Cardiac muscle cell (in vitro differentiated cells and primary cell): ENCODE results near the gene ALDH1A1. TPM values are rescaled to one million over a fixed set of nuclear protein-coding genes. Genes with fewer than 3 reads are reported as not detected.
A peak's percentile ranks its signal among the peaks of the same experiment; 100 is the strongest.

Experiments
- DNase-seq, 2 donors: peaks; one replicate each; pipeline versions ENCODE4 v3.0.0 to v3.0.0-alpha.2; 2010 to 2017; ENCODE audit warnings: low read depth in 1 of 2, low spot score in 1 of 2
- H3K27ac ChIP-seq: fragments of 200-600 bp; sonication (generic); 2 replicates; pipeline ENCODE4 v1.5.1; 2016
- H3K27me3 ChIP-seq: fragments of 200-600 bp; sonication (generic); 2 replicates; pipeline ENCODE4 v1.6.0; 2016; ENCODE audit warnings: control low read depth
- H3K36me3 ChIP-seq: fragments of 200-600 bp; sonication (generic); 2 replicates; pipeline ENCODE4 v1.5.1; 2016; ENCODE audit warnings: control low read depth
- H3K4me1 ChIP-seq: fragments of 200-600 bp; sonication (generic); 2 replicates; pipeline ENCODE4 v1.8.1; 2017; ENCODE audit warnings: low read depth, mild to moderate bottlenecking, mixed run types
- H3K4me3 ChIP-seq: fragments of 200-600 bp; sonication (generic); 2 replicates; pipeline ENCODE4 v1.5.1; 2016; ENCODE audit warnings: mild to moderate bottlenecking
- H3K9me3 ChIP-seq: fragments of 200-600 bp; sonication (generic); 2 replicates; pipeline ENCODE4 v1.5.1; 2017; ENCODE audit warnings: low read depth, mild to moderate bottlenecking, control low read depth
- polyA plus RNA-seq: library from polyadenylated mRNA; unstranded; fragments of >200 nt; fragmentation: Nextera tagmentation; extraction: Ambion mirVana; gene quantifications from 2 replicates; pipeline ENCODE4 v1.2.1, GENCODE V29; 2016
- total RNA-seq: library from RNA; depleted of rRNA; stranded (reverse); fragments of >200 nt; gene quantifications from 2 replicates; pipeline ENCODE4 v1.2.3, GENCODE V29; 2016
- TF ChIP-seq, protein P1 (sequence below): IDR thresholded peaks from 2 replicates; pipeline ENCODE4 v1.5.1; 2012; ENCODE audit warnings: low read depth, mild to moderate bottlenecking, low read length

Gene ALDH1A1
- total and polyA plus RNA-seq, 2 experiments from 2014 or later = 0.48 to 1.6 TPM

DNA sequence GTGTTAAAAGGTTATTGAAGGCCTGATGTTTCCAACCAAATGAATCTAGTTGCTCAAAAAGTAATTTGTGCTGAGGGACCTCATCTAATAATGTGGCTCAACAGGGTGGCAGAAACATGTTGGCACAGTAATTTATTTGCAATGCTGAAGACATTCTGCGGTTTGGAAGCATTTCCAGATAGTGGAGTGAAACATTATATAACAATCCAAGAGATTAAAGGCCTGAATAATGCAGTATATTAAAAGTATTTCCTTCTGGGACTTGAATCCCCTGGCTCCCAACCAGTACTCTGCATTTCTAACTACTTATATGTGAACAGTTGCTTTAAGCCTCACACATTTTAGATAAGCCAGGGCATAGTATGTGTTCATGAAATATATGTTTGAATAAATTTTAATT is 25.9 kb upstream of the ALDH1A1 start:
- Histone ChIP-seq H3K4me3 (no peak overlapping the region), H3K27me3 (no peaks in the 10 kb centered on the region), H3K9me3 (no peaks in the 10 kb centered on the region), H3K27ac (no peak overlapping the region), H3K4me1 (no peaks in the 10 kb centered on the region), H3K36me3 (no peaks in the 10 kb centered on the region)
- DNase-seq = peak in 1 of 2 donors; percentile 50
- TF ChIP-seq, protein P1, sequence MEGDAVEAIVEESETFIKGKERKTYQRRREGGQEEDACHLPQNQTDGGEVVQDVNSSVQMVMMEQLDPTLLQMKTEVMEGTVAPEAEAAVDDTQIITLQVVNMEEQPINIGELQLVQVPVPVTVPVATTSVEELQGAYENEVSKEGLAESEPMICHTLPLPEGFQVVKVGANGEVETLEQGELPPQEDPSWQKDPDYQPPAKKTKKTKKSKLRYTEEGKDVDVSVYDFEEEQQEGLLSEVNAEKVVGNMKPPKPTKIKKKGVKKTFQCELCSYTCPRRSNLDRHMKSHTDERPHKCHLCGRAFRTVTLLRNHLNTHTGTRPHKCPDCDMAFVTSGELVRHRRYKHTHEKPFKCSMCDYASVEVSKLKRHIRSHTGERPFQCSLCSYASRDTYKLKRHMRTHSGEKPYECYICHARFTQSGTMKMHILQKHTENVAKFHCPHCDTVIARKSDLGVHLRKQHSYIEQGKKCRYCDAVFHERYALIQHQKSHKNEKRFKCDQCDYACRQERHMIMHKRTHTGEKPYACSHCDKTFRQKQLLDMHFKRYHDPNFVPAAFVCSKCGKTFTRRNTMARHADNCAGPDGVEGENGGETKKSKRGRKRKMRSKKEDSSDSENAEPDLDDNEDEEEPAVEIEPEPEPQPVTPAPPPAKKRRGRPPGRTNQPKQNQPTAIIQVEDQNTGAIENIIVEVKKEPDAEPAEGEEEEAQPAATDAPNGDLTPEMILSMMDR = no peak

DNA sequence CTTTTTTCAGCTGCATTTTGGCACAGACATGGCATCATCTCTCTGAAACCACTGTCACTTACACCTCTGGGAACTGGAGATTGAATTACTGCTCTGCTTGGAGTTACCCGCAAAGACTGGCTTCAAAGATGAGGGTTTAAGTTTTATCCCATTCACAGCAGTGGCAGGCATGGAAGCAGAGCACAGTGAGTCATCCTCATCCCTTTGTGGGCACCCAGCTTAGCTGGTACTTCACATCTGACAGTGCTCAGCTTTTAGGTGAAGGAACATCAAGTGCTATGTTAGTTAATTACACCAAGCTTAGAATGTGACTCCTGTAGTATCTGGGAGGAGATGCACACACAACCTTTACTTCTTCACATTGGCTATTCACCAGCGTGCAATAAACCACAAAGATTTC is 24.8 kb upstream of the ALDH1A1 start:
- no peaks in the 10 kb centered on the region for H3K36me3 ChIP-seq
- H3K4me3 ChIP-seq = no peak overlapping the region
- H3K9me3 ChIP-seq = no peaks in the 10 kb centered on the region
- no peak for DNase-seq
- H3K27ac ChIP-seq = no peak overlapping the region
- TF ChIP-seq, protein P1 = no peak
- no peaks in the 10 kb centered on the region for H3K27me3 ChIP-seq
- no peaks in the 10 kb centered on the region for H3K4me1 ChIP-seq

DNA sequence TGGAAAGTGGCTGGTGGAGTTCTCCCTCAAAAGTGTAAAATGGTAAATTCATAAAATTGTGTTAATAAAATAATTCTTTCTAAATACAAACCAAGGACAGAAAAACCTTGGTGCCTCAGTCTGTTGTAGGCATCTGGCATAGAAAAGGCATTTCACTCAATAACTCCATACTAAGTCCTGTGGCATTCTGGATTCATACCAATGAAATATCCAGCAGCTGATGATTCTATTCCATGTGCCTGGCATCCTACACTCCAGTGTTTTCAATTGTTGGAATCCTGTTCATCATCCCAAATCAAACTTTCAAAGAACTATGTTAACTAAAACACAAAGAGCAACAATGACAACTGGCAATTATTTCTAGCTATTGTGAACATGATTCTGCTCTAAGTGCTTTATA is 21.6 kb upstream of the ALDH1A1 start:
- H3K27me3 ChIP-seq = no peaks in the 10 kb centered on the region
- no peak overlapping the region for H3K27ac ChIP-seq
- H3K36me3 ChIP-seq = no peaks in the 10 kb centered on the region
- no peak for DNase-seq
- no peaks in the 10 kb centered on the region for H3K9me3 ChIP-seq
- H3K4me1 ChIP-seq = no peaks in the 10 kb centered on the region
- H3K4me3 ChIP-seq = no peak overlapping the region
- TF ChIP-seq, protein P1 = no peak

DNA sequence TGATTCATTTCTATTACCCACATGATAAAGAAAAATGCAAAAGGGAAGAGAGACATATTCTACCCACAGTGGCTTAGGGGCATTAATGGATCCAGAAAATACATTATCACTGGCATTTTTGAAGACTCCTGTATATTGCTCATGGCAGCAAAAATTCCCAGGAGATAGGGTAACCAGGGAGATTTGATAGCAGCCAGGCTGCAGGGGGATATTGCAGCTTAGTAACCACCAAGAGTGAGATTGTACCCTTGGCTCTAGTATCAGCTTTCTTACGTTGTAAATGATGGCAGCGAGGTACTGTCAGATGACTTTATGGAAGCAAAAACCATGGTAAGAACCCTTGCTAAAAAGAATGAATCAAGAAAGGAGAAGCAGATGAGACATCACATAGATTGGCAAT is 19.8 kb upstream of the ALDH1A1 start:
- no peak for DNase-seq
- no peak overlapping the region for H3K4me3 ChIP-seq
- H3K36me3 ChIP-seq = no peaks in the 10 kb centered on the region
- H3K27ac ChIP-seq = no peak overlapping the region
- TF ChIP-seq, protein P1 = no peak
- no peaks in the 10 kb centered on the region for H3K27me3 ChIP-seq
- H3K4me1 ChIP-seq = no peaks in the 10 kb centered on the region
- no peaks in the 10 kb centered on the region for H3K9me3 ChIP-seq

DNA sequence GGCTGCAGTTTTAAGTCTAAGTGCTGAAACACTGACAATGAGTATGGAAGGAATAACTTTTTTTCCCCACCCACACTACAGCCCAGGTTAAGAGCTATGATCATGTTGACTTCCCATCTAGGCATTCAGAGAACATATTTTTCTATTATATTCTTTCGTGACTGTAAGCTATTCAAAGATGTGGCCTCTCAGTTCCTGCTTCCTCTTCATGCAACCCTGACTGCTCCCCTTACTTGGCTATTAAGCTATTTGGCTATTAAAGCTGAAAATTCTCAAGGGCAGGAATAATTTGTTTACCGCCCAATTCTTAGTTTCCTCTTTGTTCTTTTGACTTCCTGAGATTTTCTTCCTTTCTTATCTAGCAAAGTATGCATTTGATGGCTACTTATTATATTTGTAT is 18.6 kb upstream of the ALDH1A1 start:
- Histone ChIP-seq H3K27ac (no peak overlapping the region), H3K4me1 (no peaks in the 10 kb centered on the region), H3K27me3 (no peaks in the 10 kb centered on the region), H3K9me3 (no peaks in the 10 kb centered on the region), H3K4me3 (no peak overlapping the region), H3K36me3 (no peaks in the 10 kb centered on the region)
- no peak for DNase-seq
- TF ChIP-seq, protein P1 = no peak

DNA sequence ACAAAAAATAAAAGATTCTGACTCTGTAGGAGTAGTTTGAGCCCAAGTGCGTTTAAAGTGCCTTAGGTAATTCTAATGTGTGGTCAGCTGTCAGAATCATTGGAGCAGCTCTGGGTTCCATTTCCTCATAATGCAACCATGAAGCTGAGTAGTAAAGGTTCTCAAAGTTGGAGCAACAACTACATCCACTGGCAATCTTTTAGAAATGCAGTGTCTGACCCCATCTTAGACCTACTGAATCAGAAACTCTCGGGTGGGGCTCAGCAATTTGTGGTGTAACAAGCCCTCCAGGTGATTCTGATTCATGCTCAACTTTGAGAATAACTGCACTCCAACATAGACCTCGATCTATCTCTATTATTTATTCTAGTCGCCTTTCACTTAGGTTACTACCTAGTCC is 7.6 kb upstream of the ALDH1A1 start:
- Histone ChIP-seq H3K4me1 (no peaks in the 10 kb centered on the region), H3K27ac (no peak overlapping the region), H3K9me3 (no peaks in the 10 kb centered on the region), H3K36me3 (no peaks in the 10 kb centered on the region), H3K27me3 (no peaks in the 10 kb centered on the region), H3K4me3 (no peak overlapping the region)
- peak in 1 of 2 donors; percentile 34 for DNase-seq
- TF ChIP-seq, protein P1 = peak; percentile 19
